Fibroblast of lung (primary cell): ENCODE results near the gene IRF4.

ENCODE experiments used
- CTCF ChIP-seq, 2 donors: IDR thresholded peaks in 1 of 2; conservative IDR thresholded peaks in 1 of 2; 1 replicate in 1 of 2; 2 replicates in 1 of 2; pipeline ENCODE4 v1.5.1; 2011 to 2012; ENCODE audit warnings: low read length in 2 of 2, control low read depth in 1 of 2, inconsistent platforms in 1 of 2, low read depth in 1 of 2, mild to moderate bottlenecking in 1 of 2
- EZH2 ChIP-seq: IDR thresholded peaks from 2 replicates; pipeline ENCODE4 v1.5.1; 2012; ENCODE audit warnings: low read length, control low read depth, mild to moderate bottlenecking; ENCODE audit errors: missing control alignments

- no peak for TF ChIP-seq CTCF (conservative IDR thresholded peaks at IDR 0.05 in 1 of 2, IDR thresholded peaks at IDR 0.05 in 1 of 2; ENCODE audit: low read depth in 1 of 2, low read length in 2 of 2)
- TF ChIP-seq EZH2: no peak
Observed at GRCh38 chr6:379410-380181, 12.0 kb upstream of the IRF4 start.
